Retinal pigment epithelial cell (primary cell): ENCODE data around the gene CD226.

Source experiments
- DNase-seq: peaks from one replicate; pipeline ENCODE4 v3.0.0-alpha.2; 2010; ENCODE audit warnings: low read depth
- H3K4me3 ChIP-seq: 2 replicates; pipeline ENCODE4 v1.5.1; 2011; ENCODE audit warnings: mild to moderate bottlenecking, low read length, control low read depth, moderate library complexity
- CTCF ChIP-seq: conservative IDR thresholded peaks from 2 replicates; pipeline ENCODE4 v1.5.1; 2011; ENCODE audit warnings: low read depth, low read length, control low read depth, inconsistent platforms

Gene CD226

DNA sequence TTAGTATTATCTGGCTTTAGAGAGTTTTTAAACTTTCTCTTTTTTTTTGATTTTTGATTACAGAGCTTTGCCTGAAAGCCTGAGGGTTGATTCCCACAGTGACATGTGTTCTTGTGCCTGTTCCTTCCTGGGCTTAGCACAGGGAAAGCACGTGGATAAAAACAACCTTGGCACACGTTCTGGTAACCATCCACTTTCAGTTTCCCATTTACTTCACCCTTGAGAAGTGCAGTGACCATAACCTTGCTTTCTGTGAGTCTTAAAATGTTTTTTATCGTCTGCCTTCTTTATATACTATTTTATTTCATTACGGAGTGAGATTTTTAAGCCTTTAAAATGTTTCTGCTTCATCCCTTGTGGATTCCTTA, 11.5 kb downstream of the CD226 start:
- DNase-seq, result no peak
- TF ChIP-seq CTCF, result no peak
- H3K4me3 ChIP-seq, result no peak overlapping the region

GRCh38 chr18:69935319-69936190, 12.1 kb downstream of the CD226 start:
- TF ChIP-seq CTCF, result no peak
- no peak overlapping the region for H3K4me3 ChIP-seq
- no peak for DNase-seq

DNA sequence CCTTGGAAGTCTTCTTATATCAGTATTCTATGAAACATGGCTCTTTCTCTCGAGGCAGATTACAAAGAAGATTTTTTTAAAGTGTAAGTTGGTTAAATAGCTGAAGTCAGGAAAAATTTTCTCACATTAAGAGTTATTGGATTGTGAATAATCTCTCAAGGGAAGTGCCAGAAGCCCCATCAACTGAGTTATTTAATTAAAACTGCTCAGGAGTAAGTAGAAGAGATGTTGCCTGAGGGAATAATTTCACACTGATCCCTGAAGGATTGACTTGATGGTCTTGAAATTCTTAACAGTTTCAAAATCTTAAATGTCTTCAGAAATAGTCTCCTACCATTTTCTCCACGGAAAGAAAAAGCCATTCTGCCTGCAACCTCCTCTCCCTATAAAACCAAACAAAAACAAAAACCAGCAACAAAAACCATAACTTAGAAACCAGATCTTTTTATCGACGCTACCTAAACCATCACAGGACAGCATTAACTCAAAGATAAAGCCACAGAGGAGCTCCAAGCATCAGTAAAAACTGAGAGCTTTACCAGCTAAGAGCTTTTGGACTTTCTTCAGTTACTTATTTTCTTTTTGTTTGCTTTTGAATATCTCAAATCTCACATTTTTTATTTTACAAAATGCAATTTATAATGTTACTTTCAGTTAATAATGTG, 12.9 kb downstream of the CD226 start:
- no peak for DNase-seq
- no peak overlapping the region for H3K4me3 ChIP-seq
- TF ChIP-seq CTCF, result no peak

DNA sequence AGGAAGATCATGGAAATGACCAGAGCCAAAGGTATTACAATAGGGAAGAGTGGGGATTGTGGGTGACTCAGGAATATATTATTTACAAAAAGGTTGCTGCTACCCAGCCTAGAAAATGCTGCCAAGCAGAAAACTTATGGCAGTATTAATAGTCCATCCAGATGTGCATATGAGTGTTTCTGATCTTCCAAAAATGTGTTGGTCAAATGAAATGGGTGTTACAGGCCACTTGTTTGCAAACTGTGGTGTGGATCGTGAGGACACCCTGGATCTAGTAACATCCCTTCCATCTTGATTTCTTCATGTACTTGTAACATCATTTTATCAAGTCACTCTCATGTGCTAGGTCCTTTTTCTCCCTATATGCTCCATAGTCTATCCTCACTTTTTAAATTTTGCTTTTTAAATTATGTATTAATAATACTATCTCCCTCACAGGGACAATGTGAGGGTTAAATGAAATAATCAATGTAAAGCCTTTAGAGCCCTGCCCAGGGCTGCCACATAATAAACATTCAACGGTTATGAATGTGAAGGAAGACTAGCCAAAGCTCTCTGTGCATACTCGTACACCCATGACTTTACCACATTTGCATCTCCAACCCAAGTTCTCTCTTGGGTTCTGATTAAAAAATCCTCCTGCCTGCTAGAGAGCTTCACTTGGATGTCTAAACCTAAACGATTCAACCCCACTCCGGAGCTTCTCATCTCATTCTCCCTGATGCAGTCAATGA, 18.5 kb downstream of the CD226 start:
- DNase-seq, result no peak
- no peak for TF ChIP-seq CTCF
- no peak overlapping the region for H3K4me3 ChIP-seq

DNA sequence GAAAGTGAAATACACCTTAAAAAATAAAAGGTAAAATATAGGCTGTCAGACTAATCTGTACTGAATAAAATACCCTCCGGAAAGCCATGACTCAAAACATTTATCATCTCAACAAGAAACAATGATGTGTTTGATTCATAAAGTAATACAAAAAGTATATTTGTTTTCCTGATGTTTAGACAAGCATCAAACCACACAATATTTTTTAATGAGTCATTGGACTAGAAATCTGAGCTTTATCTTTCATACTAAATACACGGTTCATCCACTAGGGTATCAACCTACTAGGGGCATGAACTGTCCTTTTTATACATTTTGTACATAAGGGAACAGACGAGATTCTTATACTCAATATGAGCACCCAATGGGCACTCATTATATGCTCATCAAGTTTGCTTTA, 31.3 kb downstream of the CD226 start:
- DNase-seq, result no peak
- H3K4me3 ChIP-seq, result no peak overlapping the region
- TF ChIP-seq CTCF, result no peak

DNA sequence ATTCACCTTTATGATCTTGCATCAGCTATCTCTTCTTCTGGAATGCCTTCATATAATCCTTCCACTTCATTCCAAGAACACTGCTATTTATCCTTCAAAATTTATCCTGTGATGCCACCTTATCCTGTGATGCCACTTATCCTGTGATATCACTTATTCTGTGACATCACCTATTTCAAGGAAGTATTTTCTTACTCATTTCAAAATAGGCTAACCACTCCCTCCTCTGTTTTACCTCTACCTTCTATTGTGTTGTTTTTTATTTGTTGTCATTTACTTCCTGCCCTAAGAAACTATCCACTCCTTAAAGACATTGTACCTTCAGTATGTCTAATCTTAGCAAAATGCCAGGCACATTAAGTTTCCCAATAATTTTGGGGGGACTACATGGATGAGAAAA, 38.8 kb downstream of the CD226 start:
- no peak for DNase-seq
- no peak overlapping the region for H3K4me3 ChIP-seq
- no peak for TF ChIP-seq CTCF
